NCI-H2081 (cell line): ENCODE results near the gene STARD7.
"Not testable (repeated sequence)": the region's sequence is repeated elsewhere in the genome, so short reads cannot be mapped to it uniquely, and the experiment has no call there.

ENCODE experiments used
- DNase-seq, 2 experiments: peaks; one replicate each; lab custom pipeline; 2025; lab: John Stamatoyannopoulos, UW

STARD7 gene

GRCh38 chr2:96236882-96237281 is 28.3 kb upstream of the STARD7 start:
- DNase-seq = no peak

- DNase-seq = no peak
Observed at GRCh38 chr2:96233880-96234316, 25.3 kb upstream of the STARD7 start.

- no peak for DNase-seq
Observed at GRCh38 chr2:96233436-96233835, 24.8 kb upstream of the STARD7 start.

- DNase-seq = no peak
Observed at GRCh38 chr2:96231316-96231715, 22.7 kb upstream of the STARD7 start.

- DNase-seq = no peak
Observed at GRCh38 chr2:96225016-96225533, 16.4 kb upstream of the STARD7 start.

- not testable (repeated sequence) for DNase-seq
Observed at GRCh38 chr2:96221106-96221505, 12.5 kb upstream of the STARD7 start.

GRCh38 chr2:96219959-96220358 is 11.3 kb upstream of the STARD7 start:
- not testable (repeated sequence) for DNase-seq

- DNase-seq = no peak
Observed at GRCh38 chr2:96218508-96219131, 10.0 kb upstream of the STARD7 start.

- no peak for DNase-seq
Observed at GRCh38 chr2:96214554-96214953, 5.9 kb upstream of the STARD7 start.

GRCh38 chr2:96213379-96213778 is 4.8 kb upstream of the STARD7 start:
- no peak for DNase-seq

GRCh38 chr2:96212339-96212738 is 3.7 kb upstream of the STARD7 start:
- no peak for DNase-seq

- DNase-seq = no peak
Observed at GRCh38 chr2:96209729-96210085, 1.1 kb upstream of the STARD7 start.

GRCh38 chr2:96209011-96209728 is 543 bp upstream of the STARD7 start:
- DNase-seq = no peak

- DNase-seq = no peak
Observed at GRCh38 chr2:96207774-96208142, 869 bp downstream of the STARD7 start.

- no peak for DNase-seq
Observed at GRCh38 chr2:96207073-96207773, 1.4 kb downstream of the STARD7 start.

GRCh38 chr2:96205888-96206287 is 2.7 kb downstream of the STARD7 start:
- no peak for DNase-seq

- DNase-seq = peak in 1 of 2 experiments; percentile 10
Observed at GRCh38 chr2:96204836-96205624, 3.6 kb downstream of the STARD7 start.

GRCh38 chr2:96203130-96204028 is 5.2 kb downstream of the STARD7 start:
- no peak for DNase-seq

GRCh38 chr2:96202152-96202854 is 6.3 kb downstream of the STARD7 start:
- no peak for DNase-seq

- DNase-seq = no peak
Observed at GRCh38 chr2:96201338-96201737, 7.3 kb downstream of the STARD7 start.
